ENCODE measurements around the gene ZMYM2. TPM values are rescaled to one million over a fixed set of nuclear protein-coding genes. Genes with fewer than 3 reads are reported as not detected.

Gene ZMYM2
- total and polyA plus RNA-seq, 2 experiments from 2014 or later: 87.9 to 159 TPM

DNA sequence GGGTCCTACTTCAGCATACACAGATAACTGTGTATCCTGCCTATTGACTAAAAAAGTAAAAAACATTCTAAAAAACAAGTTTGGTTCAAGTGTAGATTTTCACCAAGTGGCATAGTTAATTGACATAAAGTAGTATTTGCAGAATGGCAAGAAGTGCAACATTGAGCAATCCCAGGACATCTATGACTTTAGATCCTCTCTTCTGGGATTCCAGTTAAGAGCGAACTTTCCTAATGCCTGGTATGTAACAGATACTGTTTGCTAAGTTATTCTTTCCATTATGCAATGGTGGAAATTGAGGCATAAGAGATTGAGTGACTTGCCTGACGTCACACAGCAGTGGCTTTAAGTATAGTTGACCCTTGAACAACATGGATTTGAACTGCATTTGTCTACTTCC is 96.1 kb downstream of the ZMYM2 start (continued):
- TF ChIP-seq POLR2AphosphoS5 (IDR thresholded peaks at IDR 0.05; ENCODE audit: low read depth) (no peak), EZH2phosphoT487 (IDR thresholded peaks at IDR 0.05; ENCODE audit: unreplicated experiment) (no peak), JUNB (IDR thresholded peaks at IDR 0.05; ENCODE audit: unreplicated experiment) (no peak)
- TF ChIP-seq, protein P1, sequence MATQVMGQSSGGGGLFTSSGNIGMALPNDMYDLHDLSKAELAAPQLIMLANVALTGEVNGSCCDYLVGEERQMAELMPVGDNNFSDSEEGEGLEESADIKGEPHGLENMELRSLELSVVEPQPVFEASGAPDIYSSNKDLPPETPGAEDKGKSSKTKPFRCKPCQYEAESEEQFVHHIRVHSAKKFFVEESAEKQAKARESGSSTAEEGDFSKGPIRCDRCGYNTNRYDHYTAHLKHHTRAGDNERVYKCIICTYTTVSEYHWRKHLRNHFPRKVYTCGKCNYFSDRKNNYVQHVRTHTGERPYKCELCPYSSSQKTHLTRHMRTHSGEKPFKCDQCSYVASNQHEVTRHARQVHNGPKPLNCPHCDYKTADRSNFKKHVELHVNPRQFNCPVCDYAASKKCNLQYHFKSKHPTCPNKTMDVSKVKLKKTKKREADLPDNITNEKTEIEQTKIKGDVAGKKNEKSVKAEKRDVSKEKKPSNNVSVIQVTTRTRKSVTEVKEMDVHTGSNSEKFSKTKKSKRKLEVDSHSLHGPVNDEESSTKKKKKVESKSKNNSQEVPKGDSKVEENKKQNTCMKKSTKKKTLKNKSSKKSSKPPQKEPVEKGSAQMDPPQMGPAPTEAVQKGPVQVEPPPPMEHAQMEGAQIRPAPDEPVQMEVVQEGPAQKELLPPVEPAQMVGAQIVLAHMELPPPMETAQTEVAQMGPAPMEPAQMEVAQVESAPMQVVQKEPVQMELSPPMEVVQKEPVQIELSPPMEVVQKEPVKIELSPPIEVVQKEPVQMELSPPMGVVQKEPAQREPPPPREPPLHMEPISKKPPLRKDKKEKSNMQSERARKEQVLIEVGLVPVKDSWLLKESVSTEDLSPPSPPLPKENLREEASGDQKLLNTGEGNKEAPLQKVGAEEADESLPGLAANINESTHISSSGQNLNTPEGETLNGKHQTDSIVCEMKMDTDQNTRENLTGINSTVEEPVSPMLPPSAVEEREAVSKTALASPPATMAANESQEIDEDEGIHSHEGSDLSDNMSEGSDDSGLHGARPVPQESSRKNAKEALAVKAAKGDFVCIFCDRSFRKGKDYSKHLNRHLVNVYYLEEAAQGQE (IDR thresholded peaks at IDR 0.05; ENCODE audit: unreplicated experiment): no peak
- TF ChIP-seq, protein P2, sequence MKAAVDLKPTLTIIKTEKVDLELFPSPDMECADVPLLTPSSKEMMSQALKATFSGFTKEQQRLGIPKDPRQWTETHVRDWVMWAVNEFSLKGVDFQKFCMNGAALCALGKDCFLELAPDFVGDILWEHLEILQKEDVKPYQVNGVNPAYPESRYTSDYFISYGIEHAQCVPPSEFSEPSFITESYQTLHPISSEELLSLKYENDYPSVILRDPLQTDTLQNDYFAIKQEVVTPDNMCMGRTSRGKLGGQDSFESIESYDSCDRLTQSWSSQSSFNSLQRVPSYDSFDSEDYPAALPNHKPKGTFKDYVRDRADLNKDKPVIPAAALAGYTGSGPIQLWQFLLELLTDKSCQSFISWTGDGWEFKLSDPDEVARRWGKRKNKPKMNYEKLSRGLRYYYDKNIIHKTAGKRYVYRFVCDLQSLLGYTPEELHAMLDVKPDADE (IDR thresholded peaks at IDR 0.05): no peak

DNA sequence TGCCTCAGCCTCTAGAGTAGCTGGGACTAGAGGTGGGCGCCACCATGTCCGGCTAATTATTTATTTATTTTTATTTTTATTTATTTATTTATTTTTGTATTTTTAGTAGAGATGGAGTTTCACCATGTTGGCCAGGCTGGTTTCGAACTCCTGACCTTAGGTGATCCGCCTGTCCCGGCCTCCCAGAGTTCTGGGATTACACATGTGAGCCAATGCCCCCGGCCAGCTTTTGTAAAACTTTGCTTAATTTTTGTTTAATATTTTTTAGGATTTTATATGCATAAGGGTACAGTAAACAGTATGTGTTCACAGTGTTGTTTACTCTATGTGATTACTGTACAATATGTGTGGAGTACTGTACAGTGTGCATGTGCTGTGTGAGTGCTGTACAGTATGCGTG is 98.7 kb downstream of the ZMYM2 start:
- no peaks in the 10 kb centered on the region for H3F3A ChIP-seq (replicated peaks; ENCODE audit: low read depth)
- Mint-ChIP-seq H3K4me1 (peaks cover 30% of the 10 kb centered on the region), H3K36me3 (ENCODE audit: low read depth) (peaks cover 60% of the 10 kb centered on the region), H3K9me3 (no peaks in the 10 kb centered on the region), H3K4me3 (no peak overlapping the region), H3K27me3 (ENCODE audit: insufficient read depth, low read depth, poor library complexity) (no peaks in the 10 kb centered on the region), H3K27ac (no peak overlapping the region)
- no peaks in the 10 kb centered on the region for H3K9me2 ChIP-seq (ENCODE audit: insufficient read depth)
- no peak overlapping the region for H3K27ac ChIP-seq (ENCODE audit: low read depth)
- no peak overlapping the region for H2AFZ ChIP-seq
- peaks cover 17% of the 10 kb centered on the region; the same call in 1 of the 2 replicates for H3K79me2 ChIP-seq (replicated peaks; ENCODE audit: insufficient read depth)
- H3K4me1 ChIP-seq (ENCODE audit: insufficient read depth): peaks cover 19% of the 10 kb centered on the region
- H3K36me3 ChIP-seq (ENCODE audit: insufficient read depth): peaks cover 25% of the 10 kb centered on the region; the same call in 1 of the 2 replicates
- H3K4me2 ChIP-seq: no peak overlapping the region
- no peak overlapping the region for H3K4me3 ChIP-seq
- ATAC-seq (no peak), DNase-seq (ENCODE audit: low spot score) (no peak)
- H4K20me1 ChIP-seq (replicated peaks; ENCODE audit: insufficient read depth): no peaks in the 10 kb centered on the region; the same call in none of the 2 replicates
- no peaks in the 10 kb centered on the region for H3K27me3 ChIP-seq (ENCODE audit: insufficient read depth)
- TF ChIP-seq POLR2AphosphoS5 (IDR thresholded peaks at IDR 0.05; ENCODE audit: low read depth) (no peak), ZNF114 (CRISPR knock-in tag; IDR thresholded peaks at IDR 0.05) (no peak), EZH2 (IDR thresholded peaks at IDR 0.05; ENCODE audit: low read depth, unreplicated experiment) (no peak), ZNF331 (CRISPR knock-in tag; IDR thresholded peaks at IDR 0.05; ENCODE audit: low read depth) (no peak), CREB1 (CRISPR knock-in tag; IDR thresholded peaks at IDR 0.05; ENCODE audit: low read depth) (no peak)
- TF ChIP-seq, protein P3, sequence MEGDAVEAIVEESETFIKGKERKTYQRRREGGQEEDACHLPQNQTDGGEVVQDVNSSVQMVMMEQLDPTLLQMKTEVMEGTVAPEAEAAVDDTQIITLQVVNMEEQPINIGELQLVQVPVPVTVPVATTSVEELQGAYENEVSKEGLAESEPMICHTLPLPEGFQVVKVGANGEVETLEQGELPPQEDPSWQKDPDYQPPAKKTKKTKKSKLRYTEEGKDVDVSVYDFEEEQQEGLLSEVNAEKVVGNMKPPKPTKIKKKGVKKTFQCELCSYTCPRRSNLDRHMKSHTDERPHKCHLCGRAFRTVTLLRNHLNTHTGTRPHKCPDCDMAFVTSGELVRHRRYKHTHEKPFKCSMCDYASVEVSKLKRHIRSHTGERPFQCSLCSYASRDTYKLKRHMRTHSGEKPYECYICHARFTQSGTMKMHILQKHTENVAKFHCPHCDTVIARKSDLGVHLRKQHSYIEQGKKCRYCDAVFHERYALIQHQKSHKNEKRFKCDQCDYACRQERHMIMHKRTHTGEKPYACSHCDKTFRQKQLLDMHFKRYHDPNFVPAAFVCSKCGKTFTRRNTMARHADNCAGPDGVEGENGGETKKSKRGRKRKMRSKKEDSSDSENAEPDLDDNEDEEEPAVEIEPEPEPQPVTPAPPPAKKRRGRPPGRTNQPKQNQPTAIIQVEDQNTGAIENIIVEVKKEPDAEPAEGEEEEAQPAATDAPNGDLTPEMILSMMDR (conservative IDR thresholded peaks at IDR 0.05; ENCODE audit: low read depth in 2 of 2): no peak
- TF ChIP-seq, protein P1 (IDR thresholded peaks at IDR 0.05; ENCODE audit: unreplicated experiment): no peak

Data from GM23338 (cell line).